Hepatocyte (in vitro differentiated cells): Measurements from ENCODE around the gene PCYOX1L. TPM values are rescaled to one million over a fixed set of nuclear protein-coding genes. Genes with fewer than 3 reads are reported as not detected.

ENCODE experiments used
- DNase-seq: peaks from one replicate; pipeline ENCODE4 v3.0.0-alpha.2; 2016; ENCODE audit warnings: low spot score
- H2AFZ ChIP-seq: fragments of 200-600 bp; sonication (generic); 2 replicates; pipeline ENCODE4 v1.6.0; 2016; ENCODE audit warnings: antibody characterized with exemption, mild to moderate bottlenecking
- H3K27ac ChIP-seq: fragments of 200-600 bp; sonication (generic); 2 replicates; pipeline ENCODE4 v1.5.1; 2016; ENCODE audit warnings: mild to moderate bottlenecking
- H3K27me3 ChIP-seq: fragments of 200-600 bp; sonication (generic); 2 replicates; pipeline ENCODE4 v1.6.1; 2016
- H3K36me3 ChIP-seq: fragments of 200-600 bp; sonication (generic); replicated peaks from 2 replicates; pipeline ENCODE4 v1.5.1; 2016; ENCODE audit warnings: low read depth; ENCODE audit not compliant: insufficient read depth
- H3K4me1 ChIP-seq: fragments of 200-600 bp; sonication (generic); 2 replicates; pipeline ENCODE4 v1.5.1; 2016; ENCODE audit warnings: mild to moderate bottlenecking, moderate library complexity; ENCODE audit not compliant: insufficient read depth
- H3K4me2 ChIP-seq: fragments of 200-600 bp; sonication (generic); 2 replicates; pipeline ENCODE4 v1.6.0; 2016
- H3K4me3 ChIP-seq: fragments of 200-600 bp; sonication (generic); 2 replicates; pipeline ENCODE4 v1.5.1; 2016; ENCODE audit warnings: mild to moderate bottlenecking
- H3K79me2 ChIP-seq: fragments of 200-600 bp; sonication (generic); 2 replicates; pipeline ENCODE4 v1.6.0; 2017; ENCODE audit warnings: mild to moderate bottlenecking
- H3K9me2 ChIP-seq: fragments of 200-600 bp; sonication (generic); replicated peaks from 2 replicates; pipeline ENCODE4 v1.6.0; 2017; ENCODE audit warnings: mild to moderate bottlenecking; ENCODE audit not compliant: insufficient read depth
- H3K9me3 ChIP-seq: fragments of 200-600 bp; sonication (generic); 2 replicates; pipeline ENCODE4 v1.5.1; 2016; ENCODE audit warnings: low read depth, mild to moderate bottlenecking
- H4K20me1 ChIP-seq: fragments of 200-600 bp; sonication (generic); 2 replicates; pipeline ENCODE4 v1.6.0; 2016; ENCODE audit warnings: mild to moderate bottlenecking; ENCODE audit not compliant: insufficient read depth, poor library complexity, severe bottlenecking
- CTCF ChIP-seq: fragments of 200-600 bp; sonication (generic); IDR thresholded peaks from 2 replicates; pipeline ENCODE4 v1.5.1; 2016; ENCODE audit warnings: antibody characterized with exemption, mild to moderate bottlenecking; ENCODE audit not compliant: poor library complexity
- EZH2 ChIP-seq: fragments of 200-600 bp; sonication (generic); IDR thresholded peaks from 2 replicates; pipeline ENCODE4 v1.6.1; 2016; ENCODE audit warnings: antibody characterized with exemption, mild to moderate bottlenecking, borderline replicate concordance
- EZH2phosphoT487 ChIP-seq: fragments of 200-600 bp; sonication (generic); IDR thresholded peaks from one replicate; pipeline ENCODE4 v1.6.1; 2018; ENCODE audit warnings: antibody characterized with exemption, mild to moderate bottlenecking, low read depth, moderate library complexity; ENCODE audit not compliant: unreplicated experiment, severe bottlenecking
- WGBS: methylation state at CpG from one replicate; pipeline ENCODE4 v1.1.6; 2016; ENCODE audit warnings: low lambda C conversion rate; ENCODE audit errors: missing lambda C conversion rate; 5-methylcytosine and 5-hydroxymethylcytosine counted together
- polyA plus RNA-seq: library from polyadenylated mRNA; unstranded; fragments of >200 nt; fragmentation: Nextera tagmentation; extraction: Ambion mirVana; gene quantifications from 2 replicates; pipeline ENCODE4 v1.2.1, GENCODE V29; 2016
- total RNA-seq: library from RNA; depleted of rRNA; stranded (reverse); fragments of >200 nt; gene quantifications from 2 replicates; pipeline ENCODE4 v1.2.3, GENCODE V29; 2014

PCYOX1L gene
- total and polyA plus RNA-seq, 2 experiments from 2014 or later, result 9.1 to 14.4 TPM

GRCh38 chr5:149376104-149376503 lies 18.3 kb downstream of the PCYOX1L start:
- no peaks in the 10 kb centered on the region for H3K27me3 ChIP-seq
- H3K79me2 ChIP-seq, result no peaks in the 10 kb centered on the region
- no peaks in the 10 kb centered on the region for H3K4me1 ChIP-seq
- no peak overlapping the region for H3K27ac ChIP-seq
- H3K9me3 ChIP-seq, result no peaks in the 10 kb centered on the region
- H3K9me2 ChIP-seq, result no peaks in the 10 kb centered on the region
- no peak overlapping the region for H2AFZ ChIP-seq
- TF ChIP-seq CTCF (no peak), EZH2 (no peak), EZH2phosphoT487 (no peak)
- H3K36me3 ChIP-seq, result no peaks in the 10 kb centered on the region
- no peak overlapping the region for H3K4me3 ChIP-seq
- no peak overlapping the region for H3K4me2 ChIP-seq
- no peaks in the 10 kb centered on the region for H4K20me1 ChIP-seq
- no peak for DNase-seq
- 95% methylated on average over 12 of the region's 12 CpGs for WGBS

DNA sequence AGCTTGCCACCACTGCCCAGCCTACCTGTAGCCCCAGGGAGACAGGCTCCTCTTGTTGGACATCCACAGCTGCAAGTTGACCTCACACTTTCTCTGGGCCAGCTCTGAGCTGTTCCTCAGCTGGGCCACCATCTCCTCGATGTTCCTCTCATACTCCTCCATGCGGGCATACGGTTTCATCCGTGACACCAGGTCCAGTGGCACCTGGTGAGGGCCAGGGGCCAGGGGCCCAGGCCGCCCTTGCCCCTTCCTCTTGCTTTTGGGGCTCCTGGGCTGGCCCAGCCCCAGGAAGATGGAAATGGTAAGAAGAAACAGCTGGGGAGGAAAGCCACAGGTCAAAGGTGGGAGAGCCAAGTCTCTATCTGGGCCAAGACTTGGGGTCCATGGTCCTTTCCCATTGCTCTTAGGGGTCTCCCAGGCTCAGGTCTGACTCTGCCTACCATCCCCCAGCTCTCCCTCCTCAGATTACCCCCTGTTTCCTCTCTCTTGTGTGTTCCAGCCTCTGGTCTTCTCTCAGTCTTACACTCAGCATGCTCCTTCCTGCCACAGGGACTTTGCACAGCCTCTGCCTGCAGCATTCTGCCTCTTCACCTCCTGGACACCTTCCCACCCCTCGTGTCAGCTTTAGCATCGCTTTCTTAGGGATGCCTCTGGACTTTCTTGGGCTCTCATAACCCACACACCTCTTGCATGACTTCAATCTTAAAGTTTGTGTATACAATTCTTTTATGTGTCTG lies 19.0 kb downstream of the PCYOX1L start:
- TF ChIP-seq EZH2, result no peak
- no peaks in the 10 kb centered on the region for H3K36me3 ChIP-seq
- no peaks in the 10 kb centered on the region for H3K9me2 ChIP-seq
- H4K20me1 ChIP-seq, result no peaks in the 10 kb centered on the region
- H3K4me3 ChIP-seq, result no peak overlapping the region
- DNase-seq, result no peak
- H2AFZ ChIP-seq, result no peak overlapping the region
- no peak overlapping the region for H3K4me2 ChIP-seq
- H3K4me1 ChIP-seq, result no peaks in the 10 kb centered on the region
- H3K9me3 ChIP-seq, result no peaks in the 10 kb centered on the region
- 98% methylated on average over 7 of the region's 7 CpGs for WGBS
- H3K27ac ChIP-seq, result no peak overlapping the region
- H3K79me2 ChIP-seq, result no peaks in the 10 kb centered on the region
- no peaks in the 10 kb centered on the region for H3K27me3 ChIP-seq

- H3K36me3 ChIP-seq, result no peaks in the 10 kb centered on the region
Measured at GRCh38 chr5:149378241-149378820, 20.5 kb downstream of the PCYOX1L start.

More at GRCh38 chr5:149378241-149378820, 20.5 kb downstream of the PCYOX1L start:
- H3K27me3 ChIP-seq, result no peaks in the 10 kb centered on the region
- no peaks in the 10 kb centered on the region for H3K4me1 ChIP-seq
- H3K9me3 ChIP-seq, result no peaks in the 10 kb centered on the region
- H3K9me2 ChIP-seq, result no peaks in the 10 kb centered on the region
- H4K20me1 ChIP-seq, result no peaks in the 10 kb centered on the region
- no peaks in the 10 kb centered on the region for H3K79me2 ChIP-seq
- no peak overlapping the region for H2AFZ ChIP-seq
- no peak overlapping the region for H3K4me2 ChIP-seq
- DNase-seq, result no peak
- H3K27ac ChIP-seq, result no peak overlapping the region
- no peak overlapping the region for H3K4me3 ChIP-seq
- WGBS, result 77% methylated on average over 5 of the region's 5 CpGs
- no peak for TF ChIP-seq EZH2phosphoT487
- TF ChIP-seq CTCF, result no peak
- no peak for TF ChIP-seq EZH2
